HG03565 (cell line): ENCODE data around the gene ZBED4.

Experiments used
- ATAC-seq: cut with Tn5 transposase; IDR thresholded peaks from one replicate; pipeline ENCODE4 v1.9.1; 2021; ENCODE audit warnings: mild to moderate bottlenecking, moderate library complexity; ENCODE audit not compliant: unreplicated experiment

The ZBED4 gene

GRCh38 chr22:49917974-49918910, 64.6 kb downstream of the ZBED4 start, which contains the start of the genes ALG12 and CRELD2:
ALG12 (minus strand) TSS chr22:49918438; CDS start chr22:49913765, 4,673 bp downstream.
CRELD2 (plus strand) TSS chr22:49918634; CDS start chr22:49918770, 136 bp downstream.
- ATAC-seq = peak; percentile 82

GRCh38 chr22:49918911-49919881, 65.6 kb downstream of the ZBED4 start:
- no peak for ATAC-seq

GRCh38 chr22:49920859-49921258, 67.2 kb downstream of the ZBED4 start:
- no peak for ATAC-seq

GRCh38 chr22:49921508-49922278, 68.0 kb downstream of the ZBED4 start:
- ATAC-seq = no peak

- ATAC-seq = no peak
Observed at GRCh38 chr22:49922484-49922883, 68.8 kb downstream of the ZBED4 start.

- no peak for ATAC-seq
Observed at GRCh38 chr22:49922926-49923325, 69.3 kb downstream of the ZBED4 start.

- ATAC-seq = no peak
Observed at GRCh38 chr22:49923445-49923844, 69.8 kb downstream of the ZBED4 start.

- no peak for ATAC-seq
Observed at GRCh38 chr22:49924113-49924833, 70.6 kb downstream of the ZBED4 start.

GRCh38 chr22:49925525-49926128, 72.0 kb downstream of the ZBED4 start:
- ATAC-seq = no peak

- ATAC-seq = no peak
Observed at GRCh38 chr22:49926916-49927315, 73.3 kb downstream of the ZBED4 start.

- ATAC-seq = no peak
Observed at GRCh38 chr22:49927483-49928184, 74.0 kb downstream of the ZBED4 start.

- ATAC-seq = no peak
Observed at GRCh38 chr22:49928185-49928495, 74.5 kb downstream of the ZBED4 start.

GRCh38 chr22:49928555-49929210, 75.0 kb downstream of the ZBED4 start:
- no peak for ATAC-seq

- ATAC-seq = no peak
Observed at GRCh38 chr22:49929211-49929979, 75.8 kb downstream of the ZBED4 start.

GRCh38 chr22:49929994-49930575, 76.4 kb downstream of the ZBED4 start:
- ATAC-seq = no peak

- no peak for ATAC-seq
Observed at GRCh38 chr22:49930596-49931412, 77.2 kb downstream of the ZBED4 start.
